HG02678 (cell line): ENCODE measurements around the gene LRRC28.
A peak's percentile ranks its signal among the peaks of the same experiment; 100 is the strongest.
"Not testable (repeated sequence)": the region's sequence is repeated elsewhere in the genome, so short reads cannot be mapped to it uniquely, and the experiment has no call there.

Experiments used
- ATAC-seq: cut with Tn5 transposase; IDR thresholded peaks from one replicate; pipeline ENCODE4 v1.9.1; 2021; ENCODE audit warnings: mild to moderate bottlenecking, moderate library complexity; ENCODE audit not compliant: unreplicated experiment

Gene LRRC28

DNA sequence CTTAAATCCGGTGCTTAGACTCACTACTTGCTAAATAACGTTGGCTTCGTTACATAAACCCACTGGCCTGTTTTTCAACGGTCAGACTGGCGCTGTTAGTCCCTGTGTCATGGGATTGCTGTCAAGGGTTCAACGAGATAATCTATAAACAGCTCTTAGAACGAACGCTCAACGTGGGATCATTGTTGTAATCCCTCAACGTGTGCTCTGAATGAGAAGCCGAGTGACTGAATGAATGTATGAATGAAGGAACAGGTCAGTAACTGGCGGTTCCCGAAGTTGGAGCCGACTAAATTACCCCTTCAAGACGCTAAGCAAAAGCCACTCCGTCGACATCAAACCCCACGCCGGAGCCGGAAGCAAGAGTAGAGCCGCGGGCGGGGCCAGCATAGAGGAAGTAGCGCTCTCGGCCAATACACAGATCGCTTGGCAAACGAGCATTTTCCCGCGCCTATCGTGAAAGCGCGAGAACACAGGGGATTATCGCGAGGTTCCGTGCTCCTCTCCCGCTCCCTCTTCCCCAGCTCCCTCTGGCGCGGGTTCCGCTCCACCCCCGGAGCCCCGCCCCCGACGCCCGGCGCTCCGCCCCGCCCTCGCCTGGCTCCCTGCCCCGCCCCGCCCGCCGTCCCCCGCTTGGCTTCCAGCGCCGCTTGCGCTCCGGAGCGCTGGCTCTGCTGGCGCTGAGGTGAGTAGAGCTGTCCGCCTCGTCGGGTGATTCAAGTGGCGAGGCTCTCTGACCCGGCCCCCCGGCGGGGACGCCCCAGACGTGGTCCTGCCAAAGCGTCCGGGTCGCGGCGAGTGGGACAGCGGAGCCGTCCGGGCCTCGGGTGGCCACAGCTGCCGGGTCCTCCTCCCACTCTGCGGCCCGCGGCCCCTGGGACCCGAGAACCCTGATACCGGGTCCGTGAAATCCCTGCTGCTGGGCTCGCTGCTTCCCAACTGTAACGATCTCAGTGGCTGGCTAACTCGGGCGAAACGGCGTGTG is at the start of gene LRRC28:
TSS of gene LRRC28 (plus strand) at position 625 of the 985 bp plus-strand sequence. CDS start 4,477 bp downstream, outside the sequence.
- ATAC-seq: peak; percentile 92

GRCh38 chr15:99202176-99202552 is 49.1 kb upstream of the LRRC28 start:
- ATAC-seq: no peak

- no peak for ATAC-seq
These were observed 43.6 kb upstream of the LRRC28 start for GRCh38 chr15:99207672-99208071.

- no peak for ATAC-seq
These were observed 42.0 kb upstream of the LRRC28 start for GRCh38 chr15:99209326-99209725.

DNA sequence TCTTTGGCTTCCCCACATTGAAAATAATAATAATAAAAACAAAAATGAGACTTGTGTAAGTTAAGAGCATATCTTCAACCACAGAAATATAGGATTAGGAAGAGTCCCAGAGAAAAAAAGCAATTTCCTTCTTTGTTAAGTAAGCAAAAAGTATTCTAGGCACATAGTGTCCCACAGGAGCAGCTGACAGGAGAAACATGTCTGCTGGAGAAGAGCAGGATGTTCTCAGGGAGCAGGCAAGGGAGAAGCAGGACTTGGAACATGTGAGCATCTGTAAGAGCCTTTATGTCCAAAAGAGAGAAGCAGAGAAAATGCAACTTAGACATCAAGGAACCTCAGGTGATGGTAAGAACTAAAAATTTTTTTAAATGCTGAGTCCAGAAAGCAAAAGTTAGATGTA is 40.9 kb upstream of the LRRC28 start:
- ATAC-seq: no peak

DNA sequence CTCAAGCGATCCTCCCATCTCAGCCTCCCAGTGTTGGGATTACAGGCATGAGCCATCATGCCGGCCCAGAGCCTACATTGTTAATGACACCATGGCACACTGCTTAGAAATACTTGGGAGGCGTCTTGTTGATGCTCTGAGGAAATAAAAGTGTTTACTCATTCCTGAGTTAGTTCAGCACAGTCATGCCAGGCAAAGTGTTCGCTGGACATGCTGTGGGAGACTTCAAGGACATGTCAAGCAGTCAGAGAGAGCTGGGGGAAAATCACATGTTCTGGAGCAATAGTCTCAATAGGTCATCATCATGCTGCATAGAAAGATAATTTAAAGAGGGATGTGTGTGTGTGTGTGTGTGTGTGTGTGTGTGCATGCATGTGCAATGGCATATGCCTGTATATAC is 39.4 kb upstream of the LRRC28 start:
- ATAC-seq: no peak

DNA sequence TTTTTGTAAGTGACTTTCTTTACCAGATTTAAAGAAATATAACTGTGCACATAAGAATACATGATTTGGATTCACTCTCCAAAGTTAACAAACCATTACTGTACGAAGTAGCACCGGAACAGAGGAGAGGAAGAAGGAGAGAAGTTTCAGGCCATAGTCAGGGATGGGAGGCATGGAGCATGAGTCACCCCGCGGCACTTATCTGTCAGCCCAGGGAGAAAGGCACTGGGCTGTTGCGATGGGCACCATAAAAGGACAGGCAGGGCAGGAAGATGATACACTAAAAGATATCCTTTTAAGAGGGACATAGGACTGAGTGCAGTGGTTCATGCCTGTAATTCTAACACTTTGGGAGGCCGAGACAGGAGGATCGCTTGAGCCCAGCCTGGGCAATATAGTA is 38.9 kb upstream of the LRRC28 start:
- no peak for ATAC-seq

DNA sequence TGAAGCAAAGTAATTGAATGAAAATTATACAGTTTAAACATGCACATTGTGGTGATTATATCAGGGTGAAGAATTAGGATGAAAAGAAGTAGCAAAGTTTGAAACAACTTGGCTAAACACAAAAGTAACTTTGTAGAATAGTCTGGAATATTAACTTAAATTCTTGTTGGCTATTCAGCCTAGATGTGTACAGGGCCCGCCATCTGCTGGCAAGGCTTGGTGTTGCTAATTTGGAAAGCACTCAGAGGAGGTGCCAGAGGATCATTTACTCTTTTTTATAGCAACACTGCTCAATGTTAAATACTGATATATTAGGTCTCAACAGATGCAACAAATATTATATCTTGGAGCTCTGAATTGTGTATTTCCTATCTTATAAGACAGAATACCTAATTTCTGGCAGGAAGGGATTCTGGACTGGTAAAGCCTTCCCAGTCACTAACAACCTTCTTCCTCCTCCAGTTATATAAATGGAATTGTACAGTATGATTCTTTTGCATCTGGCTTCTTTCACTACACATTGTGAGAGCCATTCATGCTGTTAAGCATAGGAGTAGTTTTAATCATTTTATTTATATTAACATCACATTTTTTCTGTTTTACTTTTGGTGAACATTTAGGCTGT is 38.0 kb upstream of the LRRC28 start:
- peak; percentile 69 for ATAC-seq

GRCh38 chr15:99224372-99225214 is 26.7 kb upstream of the LRRC28 start:
- no peak for ATAC-seq

- ATAC-seq: no peak
These were observed 24.5 kb upstream of the LRRC28 start for GRCh38 chr15:99226802-99227201.

DNA sequence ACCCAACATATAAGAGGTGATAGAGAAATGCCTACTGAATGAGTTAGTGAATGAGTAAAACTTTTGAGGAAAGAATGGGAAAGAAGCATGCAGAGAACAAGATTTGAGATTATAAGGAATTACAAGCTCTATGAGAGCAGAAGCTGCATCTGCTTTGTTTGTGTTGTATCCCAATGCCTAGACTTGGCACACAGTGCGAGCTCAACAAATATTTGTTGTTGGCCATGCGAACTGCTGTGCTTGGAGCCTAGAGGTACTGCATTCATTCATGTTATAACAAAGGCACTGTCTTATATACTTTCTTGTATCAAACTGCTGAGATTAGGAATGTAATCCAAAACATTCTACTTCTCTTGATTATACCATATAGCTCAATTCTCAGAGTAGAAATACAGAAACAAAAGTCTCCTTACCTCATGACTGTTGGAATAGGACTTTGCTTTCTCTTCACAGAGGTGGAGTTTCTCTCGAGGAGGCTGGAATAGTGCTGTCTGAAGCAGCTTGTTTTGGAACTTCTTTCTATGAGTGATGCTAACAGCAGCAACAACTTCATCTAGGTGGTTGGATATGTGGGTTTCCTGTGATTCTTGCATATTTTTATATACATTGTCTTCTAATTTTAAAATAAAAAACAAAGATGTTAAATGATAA is 23.0 kb upstream of the LRRC28 start:
- ATAC-seq: no peak

- ATAC-seq: no peak
These were observed 20.4 kb upstream of the LRRC28 start for GRCh38 chr15:99230867-99231266.

GRCh38 chr15:99232740-99233139 is 18.5 kb upstream of the LRRC28 start:
- no peak for ATAC-seq

DNA sequence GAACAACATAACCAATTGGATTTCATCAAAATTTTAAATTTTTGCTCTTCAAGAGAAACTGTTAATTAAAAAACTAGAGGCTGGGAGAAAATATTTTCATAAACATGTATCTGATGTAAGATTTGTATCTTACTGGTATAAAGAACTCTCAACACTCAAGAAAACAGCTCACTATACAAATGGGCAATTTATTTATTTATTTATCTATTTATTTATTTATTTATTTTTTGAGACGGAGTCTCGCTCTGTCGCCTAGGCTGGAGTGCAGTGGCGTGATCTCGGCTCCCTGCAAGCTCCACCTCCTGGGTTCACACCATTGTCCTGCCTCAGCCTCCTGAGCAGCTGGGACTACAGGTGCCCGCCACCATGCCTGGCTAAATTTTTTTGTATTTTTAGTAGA is 17.1 kb upstream of the LRRC28 start:
- not testable (repeated sequence) for ATAC-seq

- no peak for ATAC-seq
These were observed 12.4 kb upstream of the LRRC28 start for GRCh38 chr15:99238849-99239248.

DNA sequence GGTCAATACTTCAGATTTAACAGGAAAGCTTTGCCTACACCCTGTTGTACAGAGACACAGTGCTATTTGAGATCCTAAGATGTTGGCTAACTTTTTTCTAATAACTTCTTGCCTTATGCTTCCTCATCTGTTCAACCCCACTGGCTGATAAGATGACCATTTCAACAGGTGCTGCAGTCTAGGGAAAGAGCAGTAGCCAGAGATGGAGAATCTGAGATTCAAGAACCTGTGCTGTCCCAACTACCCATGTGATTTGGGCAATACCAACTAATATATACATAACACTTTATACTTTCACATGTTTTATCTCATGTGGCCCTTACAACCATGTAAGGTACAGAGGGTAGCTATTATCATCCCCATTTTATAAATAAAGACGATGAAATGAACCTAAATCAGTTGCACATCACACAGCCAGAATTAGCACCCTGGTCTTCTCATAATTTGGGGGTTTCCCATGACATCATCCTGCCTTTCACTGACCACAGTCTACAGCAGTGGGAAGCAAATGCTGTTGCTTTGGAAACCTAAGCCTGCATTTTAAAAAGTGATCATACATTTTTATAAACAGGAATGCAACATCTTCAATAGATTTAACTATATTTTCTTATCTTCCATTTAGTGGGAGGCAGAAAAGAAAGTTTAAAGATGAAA is 11.6 kb upstream of the LRRC28 start:
- ATAC-seq: peak; percentile 91

DNA sequence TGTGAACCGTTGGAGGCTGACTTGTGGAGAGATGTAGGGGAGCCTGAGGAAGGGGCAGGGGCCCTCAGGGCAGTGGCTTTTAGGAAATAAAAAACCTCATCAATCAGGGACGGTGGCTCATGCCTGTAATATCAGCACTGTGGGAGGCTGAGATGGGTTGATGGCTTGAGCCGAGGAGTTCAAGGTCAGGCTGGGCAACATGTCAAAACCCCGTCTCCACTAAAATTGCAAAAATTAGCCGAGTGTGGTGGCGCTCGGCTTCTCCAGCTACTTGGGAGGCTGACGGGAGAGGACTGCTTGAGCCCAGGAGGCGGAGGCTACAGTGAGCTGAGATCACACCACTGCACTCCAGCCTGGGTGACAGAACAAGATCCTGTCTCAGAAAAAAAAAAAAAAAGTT is 9.5 kb upstream of the LRRC28 start:
- ATAC-seq: no peak

DNA sequence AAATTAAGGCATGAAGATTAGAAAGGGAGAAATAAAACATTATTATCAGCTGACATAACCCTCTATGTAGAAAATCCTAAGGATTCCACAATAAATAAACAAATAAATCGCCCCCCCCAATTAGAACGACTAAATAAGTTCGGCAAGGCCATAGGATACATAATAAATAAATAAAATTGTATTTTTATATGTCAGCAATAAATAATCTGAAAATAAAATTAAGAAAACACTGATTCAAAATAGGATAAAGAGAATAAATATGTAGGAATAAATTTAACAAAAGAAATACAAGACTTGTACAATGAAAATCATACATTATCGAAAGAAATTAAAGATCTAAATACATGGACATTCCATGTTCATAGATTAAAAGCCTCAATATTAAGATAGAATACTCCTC is 7.0 kb upstream of the LRRC28 start:
- no peak for ATAC-seq

DNA sequence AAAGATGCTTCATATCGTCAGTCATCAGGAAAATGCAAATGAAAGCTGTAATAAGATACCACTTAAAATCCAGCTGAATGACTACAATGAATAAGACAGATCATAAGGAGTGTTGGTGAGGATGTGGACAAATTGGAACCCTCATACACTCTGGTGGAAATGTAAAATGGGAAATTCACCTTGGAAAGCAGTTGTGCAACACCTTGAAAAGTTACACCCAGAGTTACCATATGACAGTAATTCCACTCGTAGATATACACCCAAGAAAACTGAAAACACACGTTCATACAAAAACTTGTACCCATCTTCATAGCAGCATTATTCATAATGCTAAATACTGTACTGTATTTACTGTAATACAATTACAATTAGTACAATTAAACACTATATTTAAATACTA is 4.2 kb upstream of the LRRC28 start:
- no peak for ATAC-seq

DNA sequence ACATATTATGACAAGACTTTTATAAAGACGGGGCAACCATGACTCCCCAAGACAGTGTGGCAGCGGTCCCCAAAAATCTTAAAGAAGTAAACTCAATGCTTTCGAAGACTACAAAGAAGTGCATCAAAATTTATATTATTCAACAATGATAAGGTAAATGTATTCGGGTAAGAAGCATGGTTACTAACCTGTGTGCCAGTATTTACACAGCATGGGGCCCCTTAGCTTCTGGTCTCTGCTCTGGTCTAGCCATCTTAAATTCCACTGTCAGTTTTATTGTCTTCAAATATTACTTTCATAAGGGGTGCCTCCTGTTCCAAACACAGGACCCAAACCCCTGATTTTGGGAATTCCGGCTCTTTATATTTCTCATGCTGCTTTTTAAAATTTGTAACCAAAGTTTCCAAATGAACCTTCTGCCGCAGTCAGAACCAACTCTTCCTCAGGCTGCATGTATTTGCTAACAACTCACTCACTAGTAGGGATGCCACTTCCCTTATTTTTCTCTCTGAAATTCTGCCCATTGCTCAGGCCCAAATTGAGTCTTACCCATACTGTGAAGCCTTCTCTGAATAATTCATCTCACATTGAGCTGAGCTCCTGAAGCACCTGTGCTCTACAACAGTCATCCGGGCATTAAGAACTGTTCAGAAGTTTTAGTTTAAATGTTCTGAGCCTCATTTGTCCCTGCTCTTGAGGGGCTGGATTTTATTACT is 3.1 kb upstream of the LRRC28 start:
- no peak for ATAC-seq
